H1 (cell line): ENCODE results near the gene SNAPC3. TPM values are rescaled to one million over a fixed set of nuclear protein-coding genes. Genes with fewer than 3 reads are reported as not detected.

Experiments used
- CTCF ChIA-PET: fragments of 300-600 bp; sonication (Branson Sonifier 250); formaldehyde crosslinking; loops from one replicate; lab custom pipeline; 2021; ENCODE audit not compliant: partially characterized antibody; lab: Charles Lee
- POLR2A ChIA-PET: fragments of 300-600 bp; sonication (Branson Sonifier 250); formaldehyde crosslinking; loops from one replicate; lab custom pipeline; 2021; ENCODE audit warnings: inconsistent platforms; ENCODE audit not compliant: partially characterized antibody; lab: Charles Lee
- DNase-seq, 2 experiments: peaks; one replicate each; pipeline versions ENCODE4 v3.0.0 to v3.0.0-alpha.2; 2010 to 2022; ENCODE audit warnings: low spot score in 2 of 2, low read depth in 1 of 2, mixed read lengths in 1 of 2
- FAIRE-seq: peaks from 2 replicates; lab custom pipeline; 2011; peaks lifted over from hg19 to GRCh38; lab: Jason Lieb, UNC
- H2AFZ ChIP-seq: 2 replicates; pipeline ENCODE4 v1.8.1; 2012; ENCODE audit warnings: low read length, inconsistent platforms
- H2AK5ac ChIP-seq: 2 replicates; pipeline ENCODE4 v1.6.1; 2013; ENCODE audit warnings: low read depth, low read length
- H2BK120ac ChIP-seq: replicated peaks from 2 replicates; pipeline ENCODE3; 2013; ENCODE audit warnings: low read depth, low read length, inconsistent platforms
- H2BK12ac ChIP-seq: 2 replicates; pipeline ENCODE4 v1.6.1; 2013; ENCODE audit warnings: low read depth, low read length
- H2BK15ac ChIP-seq: 2 replicates; pipeline ENCODE4 v1.6.1; 2013; ENCODE audit warnings: low read length
- H2BK20ac ChIP-seq: 2 replicates; pipeline ENCODE4 v1.6.1; 2013; ENCODE audit warnings: low read length
- H2BK5ac ChIP-seq: 2 replicates; pipeline ENCODE4 v1.6.1; 2013; ENCODE audit warnings: low read depth, low read length
- H3K14ac ChIP-seq: 2 replicates; pipeline ENCODE4 v1.6.1; 2013; ENCODE audit warnings: inconsistent platforms; ENCODE audit not compliant: insufficient read length
- H3K18ac ChIP-seq: 2 replicates; pipeline ENCODE4 v1.6.1; 2013; ENCODE audit warnings: low read length; ENCODE audit errors: extremely low read depth
- H3K23ac ChIP-seq: 2 replicates; pipeline ENCODE4 v1.6.1; 2013; ENCODE audit warnings: inconsistent platforms; ENCODE audit not compliant: insufficient read length
- H3K23me2 ChIP-seq: 2 replicates; pipeline ENCODE4 v1.6.1; 2013; ENCODE audit warnings: low read depth, low read length
- H3K27ac ChIP-seq: 2 replicates; pipeline ENCODE4 v1.6.1; 2011; ENCODE audit warnings: low read depth, low read length, inconsistent platforms
- H3K27me3 ChIP-seq, 4 experiments: replicated peaks in 1 of 4; 1 replicate in 1 of 4; 2 replicates in 3 of 4; pipeline versions ENCODE4 v1.6.1 to v1.8.1; 2011 to 2013; ENCODE audit warnings: low read length in 3 of 4, mild to moderate bottlenecking in 3 of 4, inconsistent platforms in 2 of 4, mixed read lengths in 2 of 4, moderate library complexity in 1 of 4; ENCODE audit not compliant: control insufficient read depth in 3 of 4, insufficient read depth in 3 of 4; ENCODE audit errors: extremely low read depth in 1 of 4
- H3K36me3 ChIP-seq, 4 experiments: 2 replicates each; pipeline versions ENCODE4 v1.6.1 to v1.8.1; 2011 to 2013; ENCODE audit warnings: mild to moderate bottlenecking in 4 of 4, low read length in 3 of 4, moderate library complexity in 2 of 4, control low read depth in 1 of 4, inconsistent platforms in 1 of 4; ENCODE audit not compliant: insufficient read depth in 4 of 4, control insufficient read depth in 2 of 4
- H3K4ac ChIP-seq: replicated peaks from 2 replicates; pipeline ENCODE3; 2013; ENCODE audit warnings: low read length, low read depth, mixed read lengths, inconsistent platforms; ENCODE audit not compliant: insufficient read length
- H3K4me1 ChIP-seq, 4 experiments: replicated peaks in 1 of 4; 1 replicate in 1 of 4; 2 replicates in 3 of 4; pipeline versions ENCODE4 v1.6.1 to v1.8.1; 2011 to 2013; ENCODE audit warnings: low read length in 3 of 4, inconsistent platforms in 2 of 4, mixed read lengths in 1 of 4; ENCODE audit not compliant: insufficient read depth in 4 of 4, control insufficient read depth in 3 of 4
- H3K4me2 ChIP-seq, 2 experiments: 2 replicates each; pipeline versions ENCODE4 v1.6.1 to v1.8.1; 2011 to 2013; ENCODE audit warnings: low read depth in 2 of 2, low read length in 2 of 2, control low read depth in 1 of 2, inconsistent platforms in 1 of 2, mild to moderate bottlenecking in 1 of 2; ENCODE audit not compliant: insufficient read depth in 1 of 2
- H3K4me3 ChIP-seq, 4 experiments: fragments of 200-600, 300-600 bp in 1 of 4; sonication (generic), shearing (Covaris generic), sonication (Bioruptor Twin) in 1 of 4; 2 replicates each; pipeline versions ENCODE4 v1.5.1 to v1.8.1; 2011 to 2016; ENCODE audit warnings: low read length in 4 of 4, low read depth in 3 of 4, control low read depth in 2 of 4, inconsistent platforms in 2 of 4, mild to moderate bottlenecking in 2 of 4, mixed read lengths in 1 of 4, moderate library complexity in 1 of 4; ENCODE audit not compliant: insufficient read depth in 2 of 4; ENCODE audit errors: extremely low read depth in 1 of 4
- H3K56ac ChIP-seq: replicated peaks from 2 replicates; pipeline ENCODE3; 2013; ENCODE audit warnings: low read depth, mild to moderate bottlenecking, mixed read lengths, low read length, inconsistent platforms; ENCODE audit not compliant: insufficient read length
- H3K79me1 ChIP-seq: 2 replicates; pipeline ENCODE4 v1.6.1; 2013; ENCODE audit warnings: low read depth, low read length, control low read depth
- H3K79me2 ChIP-seq, 2 experiments: 2 replicates each; pipeline versions ENCODE4 v1.6.1 to v1.8.1; 2012 to 2013; ENCODE audit warnings: low read length in 2 of 2, mild to moderate bottlenecking in 2 of 2, inconsistent platforms in 1 of 2; ENCODE audit not compliant: insufficient read depth in 2 of 2, control insufficient read depth in 1 of 2
- H3K9ac ChIP-seq, 4 experiments: replicated peaks in 1 of 4; 1 replicate in 1 of 4; 2 replicates in 3 of 4; pipeline versions ENCODE4 v1.6.1 to v1.8.1; 2011 to 2013; ENCODE audit warnings: low read depth in 3 of 4, low read length in 3 of 4, control low read depth in 2 of 4, mild to moderate bottlenecking in 2 of 4, moderate library complexity in 2 of 4, inconsistent platforms in 1 of 4; ENCODE audit errors: extremely low read depth in 1 of 4
- H3K9me3 ChIP-seq, 2 experiments: 2 replicates each; pipeline versions ENCODE4 v1.6.1 to v1.8.1; 2012 to 2013; ENCODE audit warnings: mild to moderate bottlenecking in 2 of 2, moderate library complexity in 2 of 2, control low read depth in 1 of 2, inconsistent platforms in 1 of 2, low read depth in 1 of 2, low read length in 1 of 2, mixed read lengths in 1 of 2; ENCODE audit not compliant: insufficient read depth in 2 of 2
- H4K20me1 ChIP-seq, 2 experiments: replicated peaks in 1 of 2; 2 replicates each; pipeline versions ENCODE3 to v1.8.1; 2011 to 2013; ENCODE audit warnings: inconsistent platforms in 2 of 2, low read length in 2 of 2, mild to moderate bottlenecking in 1 of 2; ENCODE audit not compliant: insufficient read depth in 2 of 2, control insufficient read depth in 1 of 2
- H4K5ac ChIP-seq: 2 replicates; pipeline ENCODE4 v1.6.1; 2013; ENCODE audit warnings: low read length, low read depth, mixed read lengths, inconsistent platforms; ENCODE audit not compliant: insufficient read length
- H4K8ac ChIP-seq: 2 replicates; pipeline ENCODE4 v1.8.0; 2013; ENCODE audit warnings: mild to moderate bottlenecking, moderate library complexity, low read length, inconsistent platforms; ENCODE audit not compliant: insufficient read depth; ENCODE audit errors: extremely low read depth
- H4K91ac ChIP-seq: replicated peaks from 2 replicates; pipeline ENCODE3; 2013; ENCODE audit warnings: low read length, mixed read lengths, inconsistent platforms; ENCODE audit not compliant: insufficient read length
- CREB1 ChIP-seq: IDR thresholded peaks from 2 replicates; pipeline ENCODE4 v1.6.1; 2012; ENCODE audit warnings: inconsistent platforms
- JUN ChIP-seq: IDR thresholded peaks from 2 replicates; pipeline ENCODE4 v1.6.1; 2011; ENCODE audit warnings: low read depth, mild to moderate bottlenecking, improper control_type of control experiment, low read length
- KDM5A ChIP-seq: fragments of 200-600 bp; IDR thresholded peaks from 2 replicates; pipeline ENCODE4 v1.7.1; 2012; ENCODE audit warnings: mild to moderate bottlenecking, low read length, inconsistent platforms, mixed read lengths
- MAX ChIP-seq: IDR thresholded peaks from 2 replicates; pipeline ENCODE4 v1.6.1; 2012; ENCODE audit warnings: inconsistent platforms
- NANOG ChIP-seq: IDR thresholded peaks from 2 replicates; pipeline ENCODE4 v1.6.1; 2011; ENCODE audit warnings: low read length, low read depth, mild to moderate bottlenecking, inconsistent platforms; ENCODE audit not compliant: insufficient read depth, poor library complexity, severe bottlenecking
- PHF8 ChIP-seq: fragments of 200-600 bp; sonication (generic); conservative IDR thresholded peaks from 2 replicates; pipeline ENCODE4 v1.7.1; 2012; ENCODE audit warnings: low read depth, mild to moderate bottlenecking, inconsistent platforms, low read length, moderate library complexity
- SIN3A ChIP-seq, 2 experiments: IDR thresholded peaks in 1 of 2; conservative IDR thresholded peaks in 1 of 2; 2 replicates each; pipeline ENCODE4 v1.6.1; 2011 to 2012; ENCODE audit warnings: low read length in 2 of 2, improper control_type of control experiment in 1 of 2, low read depth in 1 of 2, mild to moderate bottlenecking in 1 of 2
- SIRT6 ChIP-seq: IDR thresholded peaks from one replicate; pipeline ENCODE4 v1.7.1; 2012; ENCODE audit warnings: low read length, inconsistent platforms
- TAF1 ChIP-seq: IDR thresholded peaks from 2 replicates; pipeline ENCODE4 v1.6.1; 2011; ENCODE audit warnings: mild to moderate bottlenecking, low read depth, low read length
- TCF12 ChIP-seq: IDR thresholded peaks from 2 replicates; pipeline ENCODE4 v1.6.1; 2011; ENCODE audit warnings: low read depth, mild to moderate bottlenecking, low read length
- WGBS, 2 experiments: shearing (Covaris generic) in 1 of 2; methylation state at CpG; one replicate each; pipeline versions ENCODE4 v1.1.6 to v1.1.7; 2013 to 2015; ENCODE audit warnings: low lambda C conversion rate in 2 of 2, mixed read lengths in 2 of 2, inconsistent platforms in 1 of 2, low coverage in 1 of 2, missing lambda C conversion rate in 1 of 2; ENCODE audit not compliant: insufficient replicate concordance in 2 of 2, insufficient coverage in 1 of 2, insufficient read length in 1 of 2; ENCODE audit errors: extremely low coverage in 1 of 2, missing lambda C conversion rate in 1 of 2; 5-methylcytosine and 5-hydroxymethylcytosine counted together
- polyA plus RNA-seq, 7 experiments: library from polyadenylated mRNA; depleted of rRNA in 3 of 7; stranded (reverse) in 5 of 7; unstranded in 2 of 7; fragments of >200 nt in 5 of 7; fragments of 200-250 nt in 2 of 7; gene quantifications; 1 replicate in 5 of 7; 2 replicates in 1 of 7; 4 replicates in 1 of 7; pipeline versions ENCODE4 v1.2.1 to v1.2.3, GENCODE V29; 2011 to 2013; ENCODE audit warnings: missing spikeins in 2 of 7, mixed read lengths in 2 of 7
- total RNA-seq: library from RNA; stranded (reverse); fragmentation: NEBNext Ultra II Directional; extraction: Animal tissue kit (Norgen Biotek cat#: 25700); gene quantifications from 2 replicates; pipeline ENCODE4 v1.2.1, GENCODE V29; 2021

SNAPC3 gene
- total and polyA plus RNA-seq, 2 of the 8 experiments (the other 6 are each of a cell fraction or from before 2014, with no cell fraction given) = 11.9 to 25.8 TPM

DNA sequence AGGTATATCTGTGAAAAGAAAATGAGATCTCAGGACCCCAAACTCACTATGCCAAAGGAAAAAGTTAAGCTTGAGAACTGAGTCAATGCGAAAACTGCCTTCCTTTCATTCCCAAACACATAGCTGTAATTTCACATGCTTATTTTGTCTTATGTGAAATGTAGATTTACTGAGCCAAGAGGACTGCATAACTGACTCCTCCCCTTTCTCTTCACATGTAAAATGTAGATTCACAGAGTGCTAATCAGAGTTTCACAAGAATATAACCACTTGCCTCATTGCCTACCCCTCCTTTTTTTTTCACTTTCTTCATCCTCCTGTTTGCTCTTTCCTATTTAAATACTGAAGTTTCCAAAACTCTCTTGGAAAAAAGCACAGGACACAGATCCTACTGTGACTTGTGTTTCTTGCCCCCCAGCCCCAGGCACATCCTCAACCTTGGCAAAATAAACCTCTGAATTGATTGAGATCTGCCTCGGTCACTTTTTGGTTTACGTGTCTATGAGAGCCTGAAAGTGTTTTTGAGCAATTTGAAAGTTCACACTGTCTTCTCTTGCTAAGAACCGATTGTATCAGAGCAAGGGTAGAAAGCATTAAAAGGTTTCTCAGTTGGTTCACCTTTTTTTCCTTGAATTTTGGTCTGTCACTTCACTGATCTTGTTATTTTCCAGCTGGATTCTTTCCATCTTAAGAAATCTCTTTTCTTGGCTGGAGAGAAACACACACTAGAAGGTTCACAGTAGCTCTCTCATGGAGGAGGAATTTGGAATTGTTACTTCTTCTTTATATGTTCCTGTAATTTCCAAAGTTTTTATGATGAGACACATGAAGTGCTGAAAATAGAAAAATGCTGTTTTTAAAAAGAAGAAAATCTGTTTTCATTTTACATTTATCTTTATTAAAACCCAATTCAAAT lies 44.8 kb upstream of the SNAPC3 start:
- no peak overlapping the region for H3K4me3 ChIP-seq
- no peak overlapping the region for H2BK12ac ChIP-seq
- WGBS, 2 experiments = 86% methylated on average over 4 of the region's 4 CpGs; no CpG with 5 or more reads in 1 of the 2 experiments
- no peak overlapping the region for H4K5ac ChIP-seq
- CTCF ChIA-PET = interaction anchor here (1.0 to 1.7 kb wide), 2 partner anchors 25 to 156 kb away, joined by 3 to 4 read pairs; no protein-coding TSS in a partner anchor
- H2BK20ac ChIP-seq = no peak overlapping the region
- H3K9ac ChIP-seq = no peak overlapping the region
- H3K27ac ChIP-seq = no peak overlapping the region
- POLR2A ChIA-PET = no interaction called here
- no peaks in the 10 kb centered on the region for H3K36me3 ChIP-seq
- no peaks in the 10 kb centered on the region for H3K79me1 ChIP-seq
- no peak overlapping the region for H3K4me2 ChIP-seq
- H3K23me2 ChIP-seq = no peaks in the 10 kb centered on the region
- FAIRE-seq (no peak), DNase-seq (no peak)
- no peak overlapping the region for H3K14ac ChIP-seq
- H3K18ac ChIP-seq = no peak overlapping the region
- no peak overlapping the region for H3K56ac ChIP-seq
- H3K4ac ChIP-seq = no peak overlapping the region
- no peak overlapping the region for H2BK5ac ChIP-seq
- H3K23ac ChIP-seq = no peak overlapping the region
- H3K4me1 ChIP-seq = peaks cover 0 to 2% (median 0%) of the 10 kb centered on the region in 4 experiments; a peak in 3 of 7 replicates
- H4K8ac ChIP-seq = no peak overlapping the region
- no peak overlapping the region for H2AK5ac ChIP-seq
- no peak overlapping the region for H2BK15ac ChIP-seq
- no peak overlapping the region for H2BK120ac ChIP-seq
- no peaks in the 10 kb centered on the region for H4K20me1 ChIP-seq
- TF ChIP-seq NANOG (no peak), KDM5A (no peak), PHF8 (no peak), TAF1 (no peak), JUN (no peak), MAX (no peak), SIN3A (conservative IDR thresholded peaks at IDR 0.05 in 1 of 2, IDR thresholded peaks at IDR 0.05 in 1 of 2; ENCODE audit: low read depth in 1 of 2, low read length in 2 of 2) (no peak), TCF12 (no peak), SIRT6 (no peak), CREB1 (no peak)
- H3K79me2 ChIP-seq = no peaks in the 10 kb centered on the region
- H3K9me3 ChIP-seq = peaks cover 0 to 3% of the 10 kb centered on the region in 2 experiments; a peak in 1 of 4 replicates
- no peak overlapping the region for H4K91ac ChIP-seq
- no peak overlapping the region for H2AFZ ChIP-seq
- H3K27me3 ChIP-seq = no peaks in the 10 kb centered on the region
